GM12864 (cell line): Measurements from ENCODE around the gene KHDRBS2.
"Not testable (repeated sequence)": the region's sequence is repeated elsewhere in the genome, so short reads cannot be mapped to it uniquely, and the experiment has no call there.

Experiments used
- DNase-seq: peaks from one replicate; pipeline ENCODE4 v3.0.0-alpha.2; 2011; ENCODE audit warnings: low read depth
- H3K4me3 ChIP-seq: 2 replicates; pipeline ENCODE4 v1.5.1; 2011; ENCODE audit warnings: mild to moderate bottlenecking, low read depth, low read length, control low read depth
- CTCF ChIP-seq: IDR thresholded peaks from 2 replicates; pipeline ENCODE4 v1.5.1; 2011; ENCODE audit warnings: low read depth, mild to moderate bottlenecking, moderate library complexity, low read length, control low read depth, inconsistent platforms; ENCODE audit errors: missing control alignments

The KHDRBS2 gene

GRCh38 chr6:61810047-61810446 is 476.0 kb downstream of the KHDRBS2 start:
- no peak for DNase-seq
- no peak for TF ChIP-seq CTCF
- H3K4me3 ChIP-seq = no peak overlapping the region

GRCh38 chr6:61809004-61809595 is 476.9 kb downstream of the KHDRBS2 start:
- H3K4me3 ChIP-seq = no peak overlapping the region
- no peak for DNase-seq
- peak; percentile 40 for TF ChIP-seq CTCF

GRCh38 chr6:61787998-61788397 is 498.0 kb downstream of the KHDRBS2 start:
- no peak for DNase-seq
- no peak for TF ChIP-seq CTCF
- no peak overlapping the region for H3K4me3 ChIP-seq

GRCh38 chr6:61769446-61769845 is 516.6 kb downstream of the KHDRBS2 start:
- H3K4me3 ChIP-seq, DNase-seq: not testable (repeated sequence)

- no peak overlapping the region for H3K4me3 ChIP-seq
- no peak for DNase-seq
- no peak for TF ChIP-seq CTCF
Observed at GRCh38 chr6:61755739-61756138, 530.3 kb downstream of the KHDRBS2 start.

- DNase-seq = no peak
- TF ChIP-seq CTCF = no peak
- no peak overlapping the region for H3K4me3 ChIP-seq
Observed at GRCh38 chr6:61751986-61752385, 534.0 kb downstream of the KHDRBS2 start.

GRCh38 chr6:61745994-61746393 is 540.0 kb downstream of the KHDRBS2 start:
- no peak overlapping the region for H3K4me3 ChIP-seq
- DNase-seq = no peak
- TF ChIP-seq CTCF = no peak
